ENCODE measurements around the gene LYZL2.
A peak's percentile ranks its signal among the peaks of the same experiment; 100 is the strongest.

DNA sequence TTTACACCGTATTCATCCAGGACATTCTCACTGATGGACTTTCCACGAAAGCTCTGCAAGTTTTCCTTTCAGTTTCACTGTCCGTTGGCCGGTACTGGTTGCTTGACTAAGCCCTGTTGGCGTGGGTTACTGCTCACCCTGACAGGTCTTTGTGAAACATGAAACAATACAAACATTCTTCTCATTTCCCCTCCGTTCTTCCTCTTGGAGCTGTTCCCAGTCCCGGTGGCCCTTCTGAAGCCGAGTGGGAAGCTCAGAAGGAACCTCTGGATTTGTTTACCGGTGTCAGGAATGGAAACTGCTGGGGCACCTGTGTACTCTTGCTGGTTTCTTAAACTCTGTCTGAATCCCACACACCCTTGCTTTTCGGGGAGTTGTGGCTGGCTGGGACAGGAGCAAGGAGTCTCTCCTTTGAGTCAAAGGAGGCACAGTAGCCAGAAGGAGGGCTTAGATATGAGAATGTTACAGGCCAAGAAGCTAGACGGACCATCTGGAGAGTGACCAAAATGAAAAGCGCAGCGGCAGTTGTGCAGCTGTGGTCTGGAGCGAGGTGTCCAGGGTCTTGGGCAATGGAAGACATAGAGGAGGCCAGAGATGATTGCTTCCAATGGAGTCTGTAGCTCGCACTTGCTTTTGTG, 45.7 kb downstream of the LYZL2 start:
- TF ChIP-seq, protein P1, sequence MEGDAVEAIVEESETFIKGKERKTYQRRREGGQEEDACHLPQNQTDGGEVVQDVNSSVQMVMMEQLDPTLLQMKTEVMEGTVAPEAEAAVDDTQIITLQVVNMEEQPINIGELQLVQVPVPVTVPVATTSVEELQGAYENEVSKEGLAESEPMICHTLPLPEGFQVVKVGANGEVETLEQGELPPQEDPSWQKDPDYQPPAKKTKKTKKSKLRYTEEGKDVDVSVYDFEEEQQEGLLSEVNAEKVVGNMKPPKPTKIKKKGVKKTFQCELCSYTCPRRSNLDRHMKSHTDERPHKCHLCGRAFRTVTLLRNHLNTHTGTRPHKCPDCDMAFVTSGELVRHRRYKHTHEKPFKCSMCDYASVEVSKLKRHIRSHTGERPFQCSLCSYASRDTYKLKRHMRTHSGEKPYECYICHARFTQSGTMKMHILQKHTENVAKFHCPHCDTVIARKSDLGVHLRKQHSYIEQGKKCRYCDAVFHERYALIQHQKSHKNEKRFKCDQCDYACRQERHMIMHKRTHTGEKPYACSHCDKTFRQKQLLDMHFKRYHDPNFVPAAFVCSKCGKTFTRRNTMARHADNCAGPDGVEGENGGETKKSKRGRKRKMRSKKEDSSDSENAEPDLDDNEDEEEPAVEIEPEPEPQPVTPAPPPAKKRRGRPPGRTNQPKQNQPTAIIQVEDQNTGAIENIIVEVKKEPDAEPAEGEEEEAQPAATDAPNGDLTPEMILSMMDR (IDR thresholded peaks at IDR 0.05 in 2 of 3, conservative IDR thresholded peaks at IDR 0.05 in 1 of 3; ENCODE audit: borderline replicate concordance in 1 of 3, insufficient read depth in 1 of 3, low read depth in 2 of 3, low read length in 2 of 3) = no peak
- TF ChIP-seq EZH2 (IDR thresholded peaks at IDR 0.05) (no peak), POLR2A (IDR thresholded peaks at IDR 0.05; ENCODE audit: borderline replicate concordance, extremely low read depth, insufficient read depth, insufficient read length) (no peak), SP1 (IDR thresholded peaks at IDR 0.05; ENCODE audit: low read depth) (peak; percentile 70; the same call in 1 of the 2 replicates), RAD21 (IDR thresholded peaks at IDR 0.05; ENCODE audit: low read depth) (no peak), POLR2AphosphoS5 (IDR thresholded peaks at IDR 0.05; ENCODE audit: low read depth, low read length) (no peak), TCF7L2 (IDR thresholded peaks at IDR 0.05; ENCODE audit: borderline replicate concordance, extremely low read depth, insufficient read depth, insufficient read length) (no peak), CEBPB (IDR thresholded peaks at IDR 0.05; ENCODE audit: low read depth) (no peak), EZH2phosphoT487 (IDR thresholded peaks at IDR 0.05; ENCODE audit: borderline replicate concordance) (no peak), ZFX (IDR thresholded peaks at IDR 0.05) (no peak)
- TF ChIP-seq, protein P2, sequence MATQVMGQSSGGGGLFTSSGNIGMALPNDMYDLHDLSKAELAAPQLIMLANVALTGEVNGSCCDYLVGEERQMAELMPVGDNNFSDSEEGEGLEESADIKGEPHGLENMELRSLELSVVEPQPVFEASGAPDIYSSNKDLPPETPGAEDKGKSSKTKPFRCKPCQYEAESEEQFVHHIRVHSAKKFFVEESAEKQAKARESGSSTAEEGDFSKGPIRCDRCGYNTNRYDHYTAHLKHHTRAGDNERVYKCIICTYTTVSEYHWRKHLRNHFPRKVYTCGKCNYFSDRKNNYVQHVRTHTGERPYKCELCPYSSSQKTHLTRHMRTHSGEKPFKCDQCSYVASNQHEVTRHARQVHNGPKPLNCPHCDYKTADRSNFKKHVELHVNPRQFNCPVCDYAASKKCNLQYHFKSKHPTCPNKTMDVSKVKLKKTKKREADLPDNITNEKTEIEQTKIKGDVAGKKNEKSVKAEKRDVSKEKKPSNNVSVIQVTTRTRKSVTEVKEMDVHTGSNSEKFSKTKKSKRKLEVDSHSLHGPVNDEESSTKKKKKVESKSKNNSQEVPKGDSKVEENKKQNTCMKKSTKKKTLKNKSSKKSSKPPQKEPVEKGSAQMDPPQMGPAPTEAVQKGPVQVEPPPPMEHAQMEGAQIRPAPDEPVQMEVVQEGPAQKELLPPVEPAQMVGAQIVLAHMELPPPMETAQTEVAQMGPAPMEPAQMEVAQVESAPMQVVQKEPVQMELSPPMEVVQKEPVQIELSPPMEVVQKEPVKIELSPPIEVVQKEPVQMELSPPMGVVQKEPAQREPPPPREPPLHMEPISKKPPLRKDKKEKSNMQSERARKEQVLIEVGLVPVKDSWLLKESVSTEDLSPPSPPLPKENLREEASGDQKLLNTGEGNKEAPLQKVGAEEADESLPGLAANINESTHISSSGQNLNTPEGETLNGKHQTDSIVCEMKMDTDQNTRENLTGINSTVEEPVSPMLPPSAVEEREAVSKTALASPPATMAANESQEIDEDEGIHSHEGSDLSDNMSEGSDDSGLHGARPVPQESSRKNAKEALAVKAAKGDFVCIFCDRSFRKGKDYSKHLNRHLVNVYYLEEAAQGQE (IDR thresholded peaks at IDR 0.05; ENCODE audit: low read depth) = no peak
